Lower lobe of right lung (tissue), 2 donors: ENCODE results near the gene KCNIP2. TPM values are rescaled to one million over a fixed set of nuclear protein-coding genes. Genes with fewer than 3 reads are reported as not detected.
A peak's percentile ranks its signal among the peaks of the same experiment; 100 is the strongest.

Source experiments
- ATAC-seq, 2 donors: fragments of 200-7000 bp; cut with Tn5 transposase; one replicate each; pipeline ENCODE4 v1.9.1; 2020 to 2022; ENCODE audit warnings: mild to moderate bottlenecking in 2 of 2, moderate library complexity in 2 of 2
- DNase-seq: peaks from one replicate; pipeline ENCODE4 v3.0.0-alpha.2; 2020
- H3K27ac ChIP-seq: fragments of 200-600 bp; one replicate; pipeline ENCODE4 v1.8.0; 2022
- H3K27me3 ChIP-seq: fragments of 200-600 bp; one replicate; pipeline ENCODE4 v1.8.0; 2022; ENCODE audit warnings: low read depth
- H3K36me3 ChIP-seq: fragments of 200-600 bp; one replicate; pipeline ENCODE4 v1.8.0; 2022; ENCODE audit warnings: mild to moderate bottlenecking
- H3K4me1 ChIP-seq: fragments of 200-600 bp; one replicate; pipeline ENCODE4 v1.8.0; 2022
- H3K4me3 ChIP-seq: fragments of 200-600 bp; one replicate; pipeline ENCODE4 v1.8.0; 2022; ENCODE audit warnings: mild to moderate bottlenecking
- H3K9me3 ChIP-seq: fragments of 200-600 bp; one replicate; pipeline ENCODE4 v1.8.0; 2022
- CTCF ChIP-seq: fragments of 200-600 bp; IDR thresholded peaks from one replicate; pipeline ENCODE4 v1.8.0; 2022; ENCODE audit warnings: antibody characterized with exemption, mild to moderate bottlenecking
- intact Hi-C: fragments of 100-400 bp; cut with DNase I; formaldehyde crosslinking; loops from one replicate; pipeline ENCODE4 v1.11.0; 2022
- total RNA-seq: library from RNA; stranded (reverse); fragmentation: NEBNext Ultra II Directional; extraction: Animal tissue kit (Norgen Biotek cat#: 25700); gene quantifications from one replicate; pipeline ENCODE4 v1.2.1, GENCODE V29; 2021
- donor health status: DM: no; HTN: yes; CAD: no; lungs with severe emphysema.

KCNIP2 gene
- total RNA-seq, 1 donor from 2014 or later = 3.7 TPM

- intact Hi-C loops = no loop called here
- Histone ChIP-seq H3K9me3 (no peaks in the 10 kb centered on the region), H3K4me3 (no peak overlapping the region), H3K27me3 (no peaks in the 10 kb centered on the region), H3K36me3 (no peaks in the 10 kb centered on the region), H3K27ac (no peak overlapping the region), H3K4me1 (peaks cover 44% of the 10 kb centered on the region)
- DNase-seq = peak; percentile 12
- ATAC-seq = no peak
- no peak for TF ChIP-seq CTCF
These were observed 8.2 kb downstream of the KCNIP2 start for GRCh38 chr10:101835362-101835761.

- Histone ChIP-seq H3K4me1 (peaks cover 42% of the 10 kb centered on the region), H3K27me3 (no peaks in the 10 kb centered on the region), H3K36me3 (no peaks in the 10 kb centered on the region), H3K4me3 (no peak overlapping the region), H3K9me3 (no peaks in the 10 kb centered on the region), H3K27ac (no peak overlapping the region)
- DNase-seq (peak; percentile 85), ATAC-seq (peak; percentile 1 to 28)
- no peak for TF ChIP-seq CTCF
- intact Hi-C loops = no loop called here
These were observed 9.3 kb downstream of the KCNIP2 start for GRCh38 chr10:101834341-101834740.

- no peak overlapping the region for H3K27ac ChIP-seq
- H3K27me3 ChIP-seq = no peaks in the 10 kb centered on the region
- H3K36me3 ChIP-seq = no peaks in the 10 kb centered on the region
- DNase-seq = no peak
- no peaks in the 10 kb centered on the region for H3K9me3 ChIP-seq
- H3K4me3 ChIP-seq = no peak overlapping the region
- no peak for TF ChIP-seq CTCF
- intact Hi-C loops = no loop called here
- ATAC-seq = no peak
- H3K4me1 ChIP-seq = peaks cover 48% of the 10 kb centered on the region
These were observed 10.1 kb downstream of the KCNIP2 start for GRCh38 chr10:101833466-101833865.

- intact Hi-C loops = no loop called here
- Histone ChIP-seq H3K9me3 (no peaks in the 10 kb centered on the region), H3K4me3 (no peak overlapping the region), H3K27me3 (no peaks in the 10 kb centered on the region), H3K36me3 (no peaks in the 10 kb centered on the region), H3K27ac (no peak overlapping the region), H3K4me1 (peaks cover 48% of the 10 kb centered on the region)
- DNase-seq (peak; percentile 40), ATAC-seq (no peak)
- no peak for TF ChIP-seq CTCF
These were observed 11.3 kb downstream of the KCNIP2 start for GRCh38 chr10:101832325-101832771.

- intact Hi-C loops = no loop called here
- peak overlapping the region; percentile 61 for H3K4me3 ChIP-seq
- DNase-seq = peak; percentile 38
These were observed 12.3 kb downstream of the KCNIP2 start for GRCh38 chr10:101831169-101831811.

More at GRCh38 chr10:101831169-101831811, 12.3 kb downstream of the KCNIP2 start:
- ATAC-seq = no peak
- Histone ChIP-seq H3K4me1 (peaks cover 47% of the 10 kb centered on the region), H3K9me3 (no peaks in the 10 kb centered on the region), H3K27me3 (no peaks in the 10 kb centered on the region), H3K36me3 (no peaks in the 10 kb centered on the region), H3K27ac (peak overlapping the region; percentile 61)
- no peak for TF ChIP-seq CTCF
